HG03039 (cell line): Measurements from ENCODE around the gene DPP9.

ENCODE experiments used
- ATAC-seq: cut with Tn5 transposase; IDR thresholded peaks from one replicate; pipeline ENCODE4 v1.9.1; 2021; ENCODE audit warnings: mild to moderate bottlenecking, moderate library complexity; ENCODE audit not compliant: unreplicated experiment

Gene DPP9

GRCh38 chr19:4712771-4713170 is 10.9 kb downstream of the DPP9 start:
- no peak for ATAC-seq

DNA sequence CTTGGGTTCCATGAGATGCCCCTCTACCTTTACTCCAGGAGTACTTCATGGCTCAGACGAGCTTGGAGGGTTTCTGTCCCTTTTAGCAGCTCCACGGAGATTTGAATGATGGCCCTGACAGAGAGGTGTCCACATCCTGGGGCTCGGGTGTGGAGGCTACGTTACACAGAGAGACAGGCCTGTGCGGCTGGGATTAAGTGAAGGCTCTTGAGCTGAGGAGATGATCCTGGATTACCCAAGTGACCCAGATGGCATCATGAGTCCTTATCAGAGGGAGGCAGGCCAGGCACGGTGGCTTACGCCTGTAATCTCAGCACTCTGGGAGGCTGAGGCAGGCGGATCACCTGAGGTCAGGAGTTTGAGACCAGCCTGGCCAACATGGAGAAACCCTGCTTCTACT is 12.4 kb downstream of the DPP9 start:
- no peak for ATAC-seq

DNA sequence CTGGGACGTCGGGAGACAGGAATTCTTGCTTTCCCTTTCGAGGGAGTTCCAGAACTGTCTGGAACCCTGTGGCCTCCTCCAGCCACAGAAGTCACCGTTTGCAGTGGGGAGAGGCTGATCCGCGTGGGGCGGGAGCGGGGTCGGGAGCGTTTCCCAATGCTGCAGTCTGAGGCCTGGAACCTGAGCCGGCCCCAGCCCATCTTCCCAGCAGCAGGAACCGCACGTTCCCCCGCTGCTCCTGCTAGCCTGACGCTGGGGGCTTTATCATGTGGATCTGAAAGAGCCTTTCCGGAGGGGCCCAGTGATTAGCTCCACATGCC is 13.4 kb downstream of the DPP9 start:
- no peak for ATAC-seq

DNA sequence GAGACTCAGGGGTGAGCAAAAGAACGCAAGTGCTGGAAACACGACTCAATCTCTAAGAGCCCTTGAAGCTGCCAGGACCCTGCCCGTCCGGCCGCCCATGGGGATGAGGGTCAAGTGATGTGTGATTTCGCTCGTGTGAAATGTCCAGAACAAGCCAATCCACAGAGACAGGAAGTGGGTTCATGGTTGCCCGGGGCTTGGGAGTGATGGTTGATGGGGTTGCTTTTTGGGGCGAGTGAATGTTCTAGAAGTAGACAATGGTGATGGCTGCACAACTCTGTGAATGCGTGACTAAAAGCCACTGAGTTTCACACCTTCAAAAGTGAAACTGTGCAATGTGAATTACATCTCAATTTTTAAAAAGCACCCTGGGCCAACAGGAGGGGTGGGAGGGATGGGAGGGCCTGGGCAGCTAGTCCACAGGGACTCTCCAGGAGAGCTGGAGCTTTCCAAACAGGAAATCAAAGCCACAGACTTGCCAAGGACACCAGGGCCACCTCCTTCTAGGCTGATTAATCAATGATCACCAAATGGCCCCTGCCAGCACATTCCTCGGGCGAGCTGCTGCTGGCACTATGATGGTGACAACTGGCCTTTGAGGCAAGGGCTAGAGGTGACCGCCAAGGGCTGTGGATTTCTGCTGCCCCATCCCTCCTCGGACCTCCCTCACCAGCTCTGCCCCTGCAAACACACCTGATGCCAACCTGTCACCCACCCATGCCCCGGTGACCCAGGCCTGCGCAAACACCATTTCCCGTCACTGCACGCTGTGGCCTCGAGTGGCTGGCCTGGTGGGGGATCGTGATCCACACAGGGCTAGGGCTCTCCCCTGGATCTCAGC is 14.0 kb downstream of the DPP9 start:
- no peak for ATAC-seq

DNA sequence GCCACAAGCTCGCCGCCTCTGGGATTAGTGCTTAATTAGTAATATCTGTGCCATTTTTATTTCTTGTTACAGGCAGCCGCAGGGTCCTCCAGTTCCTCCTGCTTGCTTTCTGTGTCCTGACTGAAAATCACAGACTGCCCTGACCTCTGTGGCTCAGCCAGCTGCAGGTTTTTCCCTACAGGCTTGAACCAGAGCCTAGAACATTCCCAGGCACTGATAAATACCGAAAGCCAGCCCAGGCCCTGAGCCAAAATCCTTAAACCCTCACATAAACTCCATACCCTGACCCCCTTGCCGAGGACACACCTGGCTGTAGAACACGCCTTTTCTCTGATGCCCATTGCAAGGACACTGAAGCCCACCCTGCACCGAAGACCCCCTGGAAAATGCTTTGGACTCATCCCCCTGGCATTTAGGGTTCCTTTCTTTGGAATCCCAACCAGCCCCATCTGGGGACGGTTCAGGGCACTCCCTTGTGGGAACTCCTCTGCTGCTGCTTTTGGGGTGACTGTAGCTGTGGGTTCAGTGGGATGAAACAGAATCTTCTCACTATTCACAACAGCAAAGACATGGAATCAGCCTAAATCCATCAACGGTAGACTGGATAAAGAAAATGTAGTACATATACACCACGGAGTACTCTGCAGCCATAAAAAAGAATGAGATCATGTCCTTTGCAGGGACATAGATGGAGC is 15.5 kb downstream of the DPP9 start:
- ATAC-seq: no peak

DNA sequence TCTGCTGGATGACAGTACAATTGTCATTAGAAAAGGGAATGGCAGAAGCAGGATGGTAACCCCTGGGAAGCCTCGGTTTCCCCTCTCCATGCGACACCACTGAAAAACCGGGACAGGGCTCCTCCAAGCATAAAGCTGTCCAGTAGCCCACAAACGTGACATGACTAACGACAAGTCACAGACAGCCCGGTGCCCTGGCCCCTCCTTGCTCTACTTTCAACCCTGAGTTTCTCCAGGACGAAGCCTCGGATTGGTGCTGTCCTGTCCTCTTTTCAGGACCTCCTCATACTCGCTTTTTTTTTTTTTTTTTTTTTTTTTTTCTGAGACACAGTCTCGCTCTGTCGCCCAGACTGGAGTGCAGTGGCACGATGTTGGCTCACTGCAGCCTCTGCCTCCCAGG is 16.3 kb downstream of the DPP9 start:
- ATAC-seq: no peak

- ATAC-seq: no peak
Measured at GRCh38 chr19:4705413-4706131, 18.1 kb downstream of the DPP9 start.

DNA sequence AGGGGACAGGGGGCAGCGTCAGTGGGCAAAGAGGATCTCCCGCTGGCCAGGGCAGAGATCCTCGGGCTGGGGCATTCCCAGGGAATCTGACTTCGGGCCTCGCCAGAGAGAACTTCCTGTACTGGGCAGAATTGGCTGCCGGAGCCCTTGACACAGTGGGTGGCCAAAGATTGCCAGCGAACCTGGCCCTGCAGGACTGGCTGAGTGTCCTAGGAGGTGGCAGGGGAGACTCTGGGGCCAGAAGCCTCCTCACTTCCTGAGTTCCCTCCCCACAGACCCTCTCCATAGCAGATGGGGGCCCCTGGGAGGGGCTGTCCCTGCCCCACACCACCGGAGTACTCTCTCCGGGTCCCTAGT is 19.3 kb downstream of the DPP9 start:
- no peak for ATAC-seq

- ATAC-seq: no peak
Measured at GRCh38 chr19:4703671-4704316, 19.8 kb downstream of the DPP9 start.

DNA sequence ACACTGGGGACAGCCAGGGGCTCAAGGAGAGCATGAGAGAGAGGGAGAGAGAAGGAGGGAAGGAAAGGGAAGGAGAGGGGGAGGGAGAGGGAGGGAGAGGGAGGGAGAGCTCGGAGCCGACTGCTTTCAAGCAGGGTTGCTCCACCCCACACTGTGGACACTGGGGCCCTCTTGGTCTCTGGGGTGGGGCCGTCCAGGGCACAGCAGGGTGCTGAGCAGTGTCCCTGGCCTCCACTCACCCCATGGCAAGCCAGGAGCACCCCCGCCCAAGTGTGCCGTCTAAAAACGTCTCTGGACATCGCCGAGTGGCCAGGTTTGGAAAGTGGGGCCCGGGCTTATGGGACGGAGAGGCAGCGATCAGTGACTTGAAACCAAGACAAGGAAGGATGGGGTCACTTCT is 20.9 kb downstream of the DPP9 start:
- ATAC-seq: no peak

- no peak for ATAC-seq
Measured at GRCh38 chr19:4701557-4701956, 22.1 kb downstream of the DPP9 start.

DNA sequence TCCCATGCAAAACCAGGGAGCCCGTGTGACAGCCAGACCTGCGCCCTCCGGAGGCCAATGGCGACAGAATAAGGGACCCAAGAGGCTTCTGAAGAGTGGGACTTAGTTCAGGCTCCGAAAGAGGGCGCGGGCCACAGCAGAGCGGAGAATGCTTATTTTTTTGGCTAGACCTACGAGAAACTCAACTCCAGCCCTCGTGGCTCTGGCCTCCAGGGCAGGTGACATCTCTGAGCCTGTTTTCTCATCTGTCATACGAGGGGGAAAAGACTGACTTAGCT is 23.0 kb downstream of the DPP9 start:
- no peak for ATAC-seq

GRCh38 chr19:4699826-4700692 is 23.6 kb downstream of the DPP9 start:
- ATAC-seq: no peak

DNA sequence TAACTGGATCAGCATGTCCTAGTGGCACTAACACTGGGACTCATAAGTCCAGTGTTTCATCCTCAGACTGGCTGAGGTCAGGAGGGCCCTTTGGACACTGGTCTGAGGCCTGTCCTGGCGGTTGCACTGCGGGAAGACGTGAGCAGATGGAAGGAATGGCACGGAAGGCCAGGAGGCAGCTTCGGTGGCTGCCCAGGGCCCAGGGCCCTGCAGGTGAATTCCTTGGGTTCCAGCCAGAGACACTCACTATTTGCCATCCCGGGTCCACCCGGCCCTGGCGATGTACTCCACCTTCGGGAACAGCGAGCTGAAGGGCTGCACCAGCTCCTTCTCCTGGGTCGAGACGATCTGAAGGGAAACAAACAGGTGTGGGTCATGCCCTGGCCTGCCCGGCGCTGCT is 26.3 kb downstream of the DPP9 start:
- ATAC-seq: no peak

GRCh38 chr19:4695224-4695731 is 28.4 kb downstream of the DPP9 start:
- ATAC-seq: no peak

GRCh38 chr19:4694211-4694987 is 29.2 kb downstream of the DPP9 start:
- ATAC-seq: no peak

DNA sequence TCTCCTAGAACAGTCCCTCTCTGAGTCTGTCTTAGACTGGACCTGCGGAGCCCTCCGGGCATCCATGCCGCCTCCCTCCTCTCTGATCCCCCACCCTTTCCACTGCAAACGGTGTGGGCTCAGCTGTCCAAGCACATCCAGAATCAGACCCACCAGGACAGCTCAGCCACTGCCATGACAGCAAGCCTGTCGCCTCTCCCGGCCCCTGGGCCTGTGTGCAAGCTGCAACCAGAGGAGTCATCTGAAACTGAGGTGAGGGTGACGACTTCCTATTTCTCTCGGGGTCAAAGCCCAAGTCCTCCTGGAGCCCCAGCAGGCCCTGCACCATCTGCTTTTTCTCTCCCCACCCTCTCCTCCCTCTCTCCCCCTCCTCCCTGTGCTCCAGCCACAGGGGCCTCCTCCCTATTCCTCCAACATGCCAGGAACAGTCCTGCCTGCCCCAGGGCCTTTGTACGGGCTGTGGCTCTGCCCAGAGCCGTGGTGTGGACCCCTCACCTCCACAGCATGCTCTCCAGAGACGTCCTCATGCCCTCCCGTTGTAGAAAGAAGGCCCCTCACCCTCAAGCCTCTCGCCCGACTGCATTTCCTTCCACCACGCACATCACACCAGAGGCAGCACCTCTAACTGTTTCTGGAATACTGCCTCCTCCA is 30.0 kb downstream of the DPP9 start:
- no peak for ATAC-seq

- no peak for ATAC-seq
Measured at GRCh38 chr19:4693078-4693350, 30.6 kb downstream of the DPP9 start.

- ATAC-seq: no peak
Measured at GRCh38 chr19:4692251-4693077, 31.2 kb downstream of the DPP9 start.
